B cell (primary cell): ENCODE data around the gene AKAP14.
"Not testable (repeated sequence)": the region's sequence is repeated elsewhere in the genome, so short reads cannot be mapped to it uniquely, and the experiment has no call there.

Experiments
- EZH2 ChIP-seq: IDR thresholded peaks from 2 replicates; pipeline ENCODE4 v1.6.1; 2012; ENCODE audit warnings: borderline replicate concordance, low read depth, mild to moderate bottlenecking, moderate library complexity, low read length; ENCODE audit not compliant: insufficient read depth, poor library complexity, severe bottlenecking
- TF ChIP-seq, protein P1 (sequence below): fragments of 200-600 bp; IDR thresholded peaks from one replicate; pipeline ENCODE4 v1.8.0; 2022; ENCODE audit warnings: antibody characterized with exemption, mild to moderate bottlenecking

DNA sequence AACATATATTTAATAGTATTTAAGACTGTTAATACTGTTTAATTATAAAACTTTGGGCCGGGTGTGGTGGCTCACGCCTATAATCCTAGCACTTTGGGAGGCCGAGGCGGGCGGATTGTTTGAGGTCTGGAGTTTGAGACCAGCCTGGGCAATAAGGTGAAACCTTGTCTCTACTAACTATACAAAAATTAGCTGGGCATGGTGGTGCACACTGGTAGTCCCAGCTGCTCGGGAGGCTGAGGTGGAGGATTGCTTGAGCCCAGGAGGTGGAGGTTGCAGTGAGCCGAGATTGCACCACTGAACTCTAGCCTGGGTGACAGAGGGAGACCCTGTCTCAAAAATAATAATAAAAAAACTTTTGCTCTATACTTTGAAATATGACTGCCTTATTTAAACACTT lies 26.7 kb downstream of the AKAP14 start:
- TF ChIP-seq, protein P1, sequence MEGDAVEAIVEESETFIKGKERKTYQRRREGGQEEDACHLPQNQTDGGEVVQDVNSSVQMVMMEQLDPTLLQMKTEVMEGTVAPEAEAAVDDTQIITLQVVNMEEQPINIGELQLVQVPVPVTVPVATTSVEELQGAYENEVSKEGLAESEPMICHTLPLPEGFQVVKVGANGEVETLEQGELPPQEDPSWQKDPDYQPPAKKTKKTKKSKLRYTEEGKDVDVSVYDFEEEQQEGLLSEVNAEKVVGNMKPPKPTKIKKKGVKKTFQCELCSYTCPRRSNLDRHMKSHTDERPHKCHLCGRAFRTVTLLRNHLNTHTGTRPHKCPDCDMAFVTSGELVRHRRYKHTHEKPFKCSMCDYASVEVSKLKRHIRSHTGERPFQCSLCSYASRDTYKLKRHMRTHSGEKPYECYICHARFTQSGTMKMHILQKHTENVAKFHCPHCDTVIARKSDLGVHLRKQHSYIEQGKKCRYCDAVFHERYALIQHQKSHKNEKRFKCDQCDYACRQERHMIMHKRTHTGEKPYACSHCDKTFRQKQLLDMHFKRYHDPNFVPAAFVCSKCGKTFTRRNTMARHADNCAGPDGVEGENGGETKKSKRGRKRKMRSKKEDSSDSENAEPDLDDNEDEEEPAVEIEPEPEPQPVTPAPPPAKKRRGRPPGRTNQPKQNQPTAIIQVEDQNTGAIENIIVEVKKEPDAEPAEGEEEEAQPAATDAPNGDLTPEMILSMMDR = not testable (repeated sequence)
- not testable (repeated sequence) for TF ChIP-seq EZH2
